HepG2 (cell line): ENCODE results near the gene RPL3. TPM values are rescaled to one million over a fixed set of nuclear protein-coding genes. Genes with fewer than 3 reads are reported as not detected.
A peak's percentile ranks its signal among the peaks of the same experiment; 100 is the strongest.

Experiments used
- ATAC-seq: fragments of 200-7000 bp; cut with Tn5 transposase; 3 replicates; pipeline ENCODE4 v1.9.1; 2020; ENCODE audit warnings: mild to moderate bottlenecking, moderate library complexity
- BruUV-seq: library from RNA; stranded (reverse); fragments of 400-500 nt; replicated peaks from 2 replicates; lab custom pipeline; 2021; lab: Mats Ljungman, UMichigan
- CTCF ChIA-PET: fragments of 300-600 bp; formaldehyde crosslinking; extraction: SDS; loops from one replicate; lab custom pipeline; 2021; ENCODE audit warnings: low total read pairs, inconsistent platforms, low intra/inter-chr PET ratio; lab: Yijun Ruan, JAX
- POLR2A ChIA-PET: fragments of 350-600 bp; sonication (Branson Sonifier 250); formaldehyde crosslinking; loops from one replicate; lab custom pipeline; 2020; ENCODE audit warnings: antibody characterized with exemption, inconsistent platforms; lab: Yijun Ruan, JAX
- DNase-seq: peaks from one replicate; pipeline ENCODE4 v3.0.0-alpha.2; 2015; ENCODE audit warnings: low spot score
- FAIRE-seq: peaks from 3 replicates; lab custom pipeline; 2011; peaks lifted over from hg19 to GRCh38; lab: Jason Lieb, UNC
- H2AFZ ChIP-seq: one replicate; pipeline ENCODE4 v1.6.1; 2011; ENCODE audit warnings: low read length, inconsistent platforms
- H3K27ac ChIP-seq: fragments of 300-600 bp; 3 replicates; pipeline ENCODE4 v1.8.0; 2011; ENCODE audit warnings: mixed run types, mild to moderate bottlenecking, mixed read lengths, low read length, inconsistent platforms; ENCODE audit not compliant: insufficient read depth; ENCODE audit errors: extremely low read length
- H3K27me3 ChIP-seq, 2 experiments: fragments of 200-600 bp in 1 of 2; 2 replicates in 1 of 2; 3 replicates in 1 of 2; pipeline versions ENCODE4 v1.6.0 to v1.8.0; 2011; ENCODE audit warnings: low read length in 2 of 2, mild to moderate bottlenecking in 2 of 2, moderate library complexity in 2 of 2, inconsistent platforms in 1 of 2; ENCODE audit not compliant: insufficient read depth in 2 of 2, control insufficient read depth in 1 of 2
- H3K36me3 ChIP-seq, 2 experiments: fragments of 200-600 bp in 1 of 2; replicated peaks in 1 of 2; 2 replicates in 1 of 2; 3 replicates in 1 of 2; pipeline versions ENCODE4 v1.5.1 to v1.8.0; 2011; ENCODE audit warnings: low read length in 2 of 2, inconsistent platforms in 1 of 2; ENCODE audit not compliant: insufficient read depth in 2 of 2, control insufficient read depth in 1 of 2
- H3K4me1 ChIP-seq: 2 replicates; pipeline ENCODE4 v1.5.1; 2012; ENCODE audit warnings: low read length, inconsistent platforms; ENCODE audit not compliant: insufficient read depth
- H3K4me2 ChIP-seq: 2 replicates; pipeline ENCODE4 v1.6.0; 2011; ENCODE audit warnings: low read depth, low read length, inconsistent platforms
- H3K4me3 ChIP-seq, 3 experiments: fragments of 200-600 bp in 1 of 3; sonication (generic), shearing (Covaris generic) in 1 of 3; replicated peaks in 1 of 3; 2 replicates each; pipeline ENCODE4 v1.5.1; 2011 to 2016; ENCODE audit warnings: low read length in 3 of 3, inconsistent platforms in 2 of 3, low read depth in 2 of 3, mild to moderate bottlenecking in 2 of 3, control low read depth in 1 of 3, mixed read lengths in 1 of 3; ENCODE audit not compliant: insufficient read depth in 1 of 3
- H3K79me2 ChIP-seq: one replicate; pipeline ENCODE4 v1.6.1; 2011; ENCODE audit warnings: low read length, inconsistent platforms; ENCODE audit not compliant: insufficient read depth
- H3K9ac ChIP-seq: 2 replicates; pipeline ENCODE4 v1.6.0; 2011; ENCODE audit warnings: mild to moderate bottlenecking, low read depth, low read length, inconsistent platforms; ENCODE audit not compliant: insufficient read depth
- H3K9me3 ChIP-seq: 2 replicates; pipeline ENCODE4 v1.5.1; 2012; ENCODE audit warnings: mild to moderate bottlenecking, low read length
- H4K20me1 ChIP-seq: 2 replicates; pipeline ENCODE4 v1.6.0; 2011; ENCODE audit warnings: inconsistent platforms, mild to moderate bottlenecking, low read length, moderate library complexity; ENCODE audit not compliant: insufficient read depth
- CHCHD3 ChIP-seq: sonication (generic); formaldehyde crosslinking; IDR thresholded peaks from 2 replicates; pipeline ENCODE4 v1.8.0; 2022; ENCODE audit warnings: mild to moderate bottlenecking, missing genetic modification reagents, moderate library complexity
- HMG20A ChIP-seq: IDR thresholded peaks from 2 replicates; pipeline ENCODE4 v1.6.1; 2016; ENCODE audit warnings: borderline replicate concordance
- JUN ChIP-seq: sonication (generic); formaldehyde crosslinking; IDR thresholded peaks from 2 replicates; pipeline ENCODE4 v1.4.0; 2020; ENCODE audit warnings: mild to moderate bottlenecking, missing genetic modification reagents
- MXD3 ChIP-seq: IDR thresholded peaks from 2 replicates; pipeline ENCODE4 v1.6.1; 2016; ENCODE audit warnings: mild to moderate bottlenecking, missing biosample characterization, missing genetic modification reagents
- SIN3A ChIP-seq: IDR thresholded peaks from 2 replicates; pipeline ENCODE4 v1.6.1; 2011; ENCODE audit warnings: low read depth, mild to moderate bottlenecking, control low read depth, low read length, borderline replicate concordance
- ZFP36 ChIP-seq: fragments of 150-350 bp; IDR thresholded peaks from 2 replicates; pipeline ENCODE4 v1.6.1; 2018; ENCODE audit warnings: borderline replicate concordance, low read length, low read depth; ENCODE audit not compliant: partially characterized antibody
- ZNF607 ChIP-seq: sonication (generic); formaldehyde crosslinking; IDR thresholded peaks from 2 replicates; pipeline ENCODE4 v1.5.1; 2020; ENCODE audit warnings: missing genetic modification reagents, mild to moderate bottlenecking, borderline replicate concordance
- ZNF841 ChIP-seq: sonication (generic); formaldehyde crosslinking; IDR thresholded peaks from 2 replicates; pipeline ENCODE4 v1.8.1; 2023; ENCODE audit warnings: missing genetic modification reagents, borderline replicate concordance
- WGBS: methylation state at CpG from one replicate; pipeline ENCODE4 v1.1.6; 2017; ENCODE audit warnings: low lambda C conversion rate; 5-methylcytosine and 5-hydroxymethylcytosine counted together
- in situ Hi-C: cut with HindIII; loops from 2 replicates; pipeline ENCODE4 v1.10.0; 2017; ENCODE audit warnings: low pct_unique_long_range_greater_than_20kb; ENCODE audit not compliant: extremely low pct_ligation_motif_present
- intact Hi-C: fragments of 100-400 bp; cut with micrococcal nuclease; formaldehyde crosslinking; loops from one replicate; pipeline ENCODE4 v1.10.0; 2022; ENCODE audit not compliant: unreplicated experiment
- polyA plus RNA-seq, 8 experiments: library from polyadenylated mRNA; depleted of rRNA in 3 of 8; stranded (reverse) in 7 of 8; unstranded in 1 of 8; fragments of >200 nt; fragmentation: Illumina TruSeq in 4 of 8; extraction: Trizol in 4 of 8; gene quantifications; 2 replicates each; pipeline versions ENCODE4 v1.2.1 to v1.2.3, GENCODE V29; 2011 to 2016; ENCODE audit warnings: low read depth in 4 of 8, missing spikeins in 1 of 8, mixed read lengths in 1 of 8; ENCODE audit not compliant: insufficient read depth in 1 of 8
- total RNA-seq, 5 experiments: library from RNA; depleted of rRNA; stranded (reverse); fragments of >200 nt; fragmentation: Illumina TruSeq; extraction: Trizol; gene quantifications; 2 replicates each; pipeline ENCODE4 v1.2.3, GENCODE V29; 2016; ENCODE audit warnings: low read depth in 1 of 5

The RPL3 gene
- total and polyA plus RNA-seq, 2 of the 13 experiments (the other 11 are each of a cell fraction or from before 2014, with no cell fraction given) = 1,051 to 3,279 TPM

GRCh38 chr22:39269095-39269790, 50.2 kb downstream of the RPL3 start:
- no peaks in the 10 kb centered on the region for H3K36me3 ChIP-seq
- CTCF ChIA-PET = no interaction called here
- WGBS = 12% methylated on average over 10 of the region's 11 CpGs

GRCh38 chr22:39268645-39269044, 50.8 kb downstream of the RPL3 start:
- Histone ChIP-seq H3K79me2 (no peaks in the 10 kb centered on the region), H4K20me1 (no peaks in the 10 kb centered on the region), H3K4me3 (no peak overlapping the region), H3K27ac (no peak overlapping the region), H3K36me3 (no peaks in the 10 kb centered on the region), H3K27me3 (peaks cover 0 to 16% of the 10 kb centered on the region in 2 experiments; a peak in 3 of 5 replicates), H2AFZ (no peak overlapping the region), H3K4me1 (peaks cover 58% of the 10 kb centered on the region), H3K4me2 (no peak overlapping the region), H3K9ac (no peak overlapping the region), H3K9me3 (no peaks in the 10 kb centered on the region)
- in situ Hi-C loops (no loop called here), intact Hi-C loops (loop anchor here (5.0 kb wide), 1 partner anchor 34 kb away; no protein-coding TSS in a partner anchor)
- FAIRE-seq = no peak
- BruUV-seq = no TSS peak
- ChIA-PET POLR2A (interaction anchor here (1.0 kb wide), 1 partner anchor 15 kb away, joined by 3 read pairs; no protein-coding TSS in a partner anchor), CTCF (no interaction called here)
- no peak for DNase-seq
- WGBS = 11% methylated on average over 7 of the region's 7 CpGs
- ATAC-seq = no peak
- TF ChIP-seq CHCHD3 (no peak), ZNF607 (0 out of 2 replicates have a peak, but pooled peaks have one; percentile 32), HMG20A (CRISPR knock-in tag) (no peak), SIN3A (no peak), JUN (CRISPR knock-in tag) (no peak), ZNF841 (CRISPR knock-in tag) (no peak)

More at GRCh38 chr22:39269095-39269790, 50.2 kb downstream of the RPL3 start:
- intact Hi-C loops = loop anchor here (5.0 kb wide), 1 partner anchor 33 kb away; no protein-coding TSS in a partner anchor
- H3K79me2 ChIP-seq = no peaks in the 10 kb centered on the region
- FAIRE-seq = no peak
- H3K4me2 ChIP-seq = no peak overlapping the region; the same call in 1 of the 2 replicates
- BruUV-seq = no TSS peak
- H3K4me1 ChIP-seq = peaks cover 52% of the 10 kb centered on the region
- no peak for DNase-seq
- H2AFZ ChIP-seq = no peak overlapping the region
- TF ChIP-seq ZFP36 = peak; percentile 65
- no peak for TF ChIP-seq MXD3 (CRISPR knock-in tag)
- ATAC-seq = peak; percentile 58
- H3K27me3 ChIP-seq = peaks cover 2 to 19% of the 10 kb centered on the region in 2 experiments; a peak in 3 of 5 replicates
- H3K27ac ChIP-seq = no peak overlapping the region
- H4K20me1 ChIP-seq = no peaks in the 10 kb centered on the region
- H3K9ac ChIP-seq = no peak overlapping the region
- POLR2A ChIA-PET = interaction anchor here (1.0 kb wide), 1 partner anchor 14 kb away, joined by 3 read pairs; no protein-coding TSS in a partner anchor
- no peaks in the 10 kb centered on the region for H3K9me3 ChIP-seq
- in situ Hi-C loops = no loop called here
- H3K4me3 ChIP-seq = peak overlapping the region in 1 of 3 experiments; percentile 10; a peak in 1 of 6 replicates
